IPS DF 6.9 (cell line): ENCODE results near the gene HLA-DOB.

Source experiments
- DNase-seq: peaks from one replicate; pipeline ENCODE4 v3.0.0-alpha.2; 2013; ENCODE audit warnings: low read depth, low spot score
- H3K27ac ChIP-seq: one replicate; pipeline ENCODE4 v1.5.1; 2013; ENCODE audit warnings: low read length, control low read depth
- H3K27me3 ChIP-seq: 2 replicates; pipeline ENCODE4 v1.6.1; 2013; ENCODE audit warnings: mild to moderate bottlenecking, low read length; ENCODE audit not compliant: control insufficient read depth, insufficient read depth
- H3K36me3 ChIP-seq: 2 replicates; pipeline ENCODE4 v1.6.1; 2013; ENCODE audit warnings: low read length; ENCODE audit not compliant: control insufficient read depth, insufficient read depth
- H3K4me1 ChIP-seq: 2 replicates; pipeline ENCODE4 v1.6.1; 2013; ENCODE audit warnings: low read length; ENCODE audit not compliant: control insufficient read depth, insufficient read depth
- H3K4me3 ChIP-seq: 2 replicates; pipeline ENCODE4 v1.5.1; 2013; ENCODE audit warnings: mild to moderate bottlenecking, low read length
- H3K9me3 ChIP-seq: 2 replicates; pipeline ENCODE4 v1.6.1; 2013; ENCODE audit warnings: low read length, inconsistent platforms; ENCODE audit not compliant: control insufficient read depth, insufficient read depth
- WGBS: extraction: QIAGEN DNeasy Blood & Tissue Kit; methylation state at CpG from one replicate; pipeline ENCODE4 v1.1.7; 2013; ENCODE audit warnings: mixed read lengths, missing lambda C conversion rate; ENCODE audit not compliant: insufficient read length, insufficient coverage; 5-methylcytosine and 5-hydroxymethylcytosine counted together

HLA-DOB gene

GRCh38 chr6:32833664-32834063 is 16.9 kb upstream of the HLA-DOB start:
- Histone ChIP-seq H3K36me3 (peaks cover 4% of the 10 kb centered on the region; the same call in 1 of the 2 replicates), H3K4me1 (no peaks in the 10 kb centered on the region), H3K9me3 (no peaks in the 10 kb centered on the region), H3K4me3 (no peak overlapping the region), H3K27me3 (no peaks in the 10 kb centered on the region), H3K27ac (no peak overlapping the region)
- DNase-seq: no peak
- WGBS: no CpG with 5 or more reads among the region's 5 CpGs

DNA sequence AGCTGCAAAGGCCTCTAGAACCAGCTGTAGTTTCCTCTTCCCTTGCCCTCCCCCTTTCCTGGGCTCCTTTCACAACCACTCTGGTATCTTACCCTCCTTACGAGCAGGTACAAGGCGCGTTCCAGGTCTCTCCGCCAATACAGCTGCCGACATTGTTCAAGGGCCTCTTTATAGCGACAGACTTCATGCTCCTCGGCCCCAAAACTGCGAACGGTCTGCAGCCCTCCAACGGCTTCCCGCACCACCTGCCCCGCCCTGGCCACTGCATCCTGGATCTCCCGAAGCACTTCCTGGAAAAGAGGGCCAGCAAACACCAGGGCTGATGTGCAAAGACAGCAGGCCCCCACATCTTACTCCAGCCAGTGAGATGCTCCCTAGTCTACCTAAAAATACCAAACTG is 15.7 kb upstream of the HLA-DOB start:
- no peak for DNase-seq
- no peak overlapping the region for H3K4me3 ChIP-seq
- WGBS: no CpG with 5 or more reads among the region's 13 CpGs
- no peak overlapping the region for H3K27ac ChIP-seq
- no peaks in the 10 kb centered on the region for H3K27me3 ChIP-seq
- no peaks in the 10 kb centered on the region for H3K9me3 ChIP-seq
- peaks cover 4% of the 10 kb centered on the region; the same call in 1 of the 2 replicates for H3K36me3 ChIP-seq
- H3K4me1 ChIP-seq: no peaks in the 10 kb centered on the region

DNA sequence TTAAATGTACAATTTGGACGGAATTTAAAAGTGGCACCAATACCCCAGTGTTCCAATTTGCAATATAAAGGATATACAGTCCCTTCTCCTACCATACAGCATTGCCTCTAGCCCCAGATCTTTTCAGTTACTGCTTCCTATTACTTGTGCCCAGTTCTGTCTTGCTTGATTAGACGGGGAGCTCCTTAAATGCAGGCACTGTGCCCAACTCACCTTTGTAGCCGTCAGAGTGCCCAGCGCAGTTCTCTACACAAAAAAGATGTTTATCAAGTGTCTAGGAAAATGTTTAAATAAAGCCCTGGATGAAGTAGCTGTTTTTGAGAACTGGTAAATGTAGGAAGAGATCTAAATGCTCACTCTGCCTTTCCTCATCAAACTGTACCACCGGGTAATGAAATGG is 14.1 kb upstream of the HLA-DOB start:
- no peak for DNase-seq
- no peaks in the 10 kb centered on the region for H3K9me3 ChIP-seq
- no peaks in the 10 kb centered on the region for H3K27me3 ChIP-seq
- H3K4me3 ChIP-seq: no peak overlapping the region
- H3K27ac ChIP-seq: no peak overlapping the region
- no peaks in the 10 kb centered on the region for H3K4me1 ChIP-seq
- peaks cover 4% of the 10 kb centered on the region; the same call in 1 of the 2 replicates for H3K36me3 ChIP-seq
- no CpG with 5 or more reads among the region's 5 CpGs for WGBS

DNA sequence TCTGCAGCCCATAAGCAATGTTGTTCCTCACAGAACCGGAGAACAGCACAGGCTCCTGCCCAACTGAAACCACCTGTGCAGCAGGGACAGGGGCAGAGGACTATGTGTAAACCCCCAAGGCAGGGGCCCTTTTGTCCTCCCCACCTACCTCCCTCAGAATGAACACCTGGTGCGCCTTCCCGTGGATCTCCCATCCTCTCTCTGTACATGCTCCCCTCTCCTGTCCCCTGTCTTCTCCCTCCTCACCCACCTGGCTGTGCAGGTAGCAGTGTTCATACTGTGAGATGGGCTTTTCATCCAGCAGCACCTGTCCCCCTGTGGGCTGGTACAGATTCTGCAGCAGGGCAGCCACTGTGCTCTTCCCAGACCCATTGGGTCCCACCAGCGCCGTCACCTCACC is 13.2 kb upstream of the HLA-DOB start:
- Histone ChIP-seq H3K9me3 (no peaks in the 10 kb centered on the region), H3K27me3 (no peaks in the 10 kb centered on the region), H3K36me3 (peaks cover 4% of the 10 kb centered on the region; the same call in 1 of the 2 replicates), H3K27ac (no peak overlapping the region), H3K4me3 (no peak overlapping the region), H3K4me1 (no peaks in the 10 kb centered on the region)
- WGBS: no CpG with 5 or more reads among the region's 5 CpGs
- DNase-seq: no peak

DNA sequence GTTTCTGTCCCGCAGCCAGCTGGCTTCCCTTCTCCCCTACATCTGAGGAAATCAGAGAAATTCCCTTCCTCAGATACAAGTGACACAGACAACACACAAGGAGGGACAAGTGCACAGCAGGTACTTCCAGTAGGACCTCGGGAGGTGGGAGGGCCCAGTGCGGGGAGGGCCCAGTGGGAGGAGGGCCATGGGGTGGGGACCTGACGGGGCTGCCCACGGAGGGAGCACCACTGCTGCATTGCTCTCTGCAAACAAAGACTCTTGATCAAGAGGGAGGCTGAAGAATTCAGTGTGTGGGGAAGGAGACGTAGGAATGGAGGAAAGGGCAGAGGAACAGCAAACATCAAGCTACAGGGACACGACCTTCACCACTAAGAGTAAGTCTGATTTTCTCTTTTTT is 12.7 kb upstream of the HLA-DOB start:
- no peaks in the 10 kb centered on the region for H3K27me3 ChIP-seq
- H3K36me3 ChIP-seq: peaks cover 4% of the 10 kb centered on the region; the same call in 1 of the 2 replicates
- DNase-seq: no peak
- no CpG with 5 or more reads among the region's 7 CpGs for WGBS
- H3K27ac ChIP-seq: no peak overlapping the region
- H3K4me3 ChIP-seq: no peak overlapping the region
- H3K9me3 ChIP-seq: no peaks in the 10 kb centered on the region
- H3K4me1 ChIP-seq: no peaks in the 10 kb centered on the region

DNA sequence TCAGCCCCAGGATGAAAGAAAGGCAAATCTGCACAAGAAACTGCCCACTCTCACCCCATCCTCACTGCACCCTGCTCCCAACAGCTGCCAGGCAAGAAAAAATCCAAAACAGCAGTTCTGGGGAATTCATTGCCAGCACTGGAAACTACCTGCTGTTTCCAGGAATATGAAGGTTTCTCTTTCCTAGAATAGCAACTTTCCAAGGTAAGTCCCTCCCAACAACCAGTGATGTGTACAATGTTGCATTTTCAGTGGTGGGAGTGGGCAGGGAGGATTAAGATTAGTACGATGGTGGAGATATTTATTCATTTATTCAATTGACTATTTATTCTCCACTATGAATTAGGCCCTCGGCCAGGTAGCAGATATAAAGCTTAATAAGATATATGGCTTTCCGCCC is 10.2 kb upstream of the HLA-DOB start:
- DNase-seq: no peak
- peaks cover 4% of the 10 kb centered on the region; the same call in 1 of the 2 replicates for H3K36me3 ChIP-seq
- H3K4me1 ChIP-seq: no peaks in the 10 kb centered on the region
- H3K4me3 ChIP-seq: no peak overlapping the region
- H3K27me3 ChIP-seq: no peaks in the 10 kb centered on the region
- no CpG with 5 or more reads among the region's 3 CpGs for WGBS
- no peaks in the 10 kb centered on the region for H3K9me3 ChIP-seq
- H3K27ac ChIP-seq: no peak overlapping the region

- no CpG with 5 or more reads among the region's 2 CpGs for WGBS
These were observed 9.2 kb upstream of the HLA-DOB start for GRCh38 chr6:32825966-32826365.

GRCh38 chr6:32819729-32820128 is 2.9 kb upstream of the HLA-DOB start:
- WGBS: no CpG with 5 or more reads among the region's 3 CpGs
- no peaks in the 10 kb centered on the region for H3K36me3 ChIP-seq
- no peak for DNase-seq
- no peak overlapping the region for H3K4me3 ChIP-seq
- H3K9me3 ChIP-seq: no peaks in the 10 kb centered on the region
- no peaks in the 10 kb centered on the region for H3K4me1 ChIP-seq
- no peaks in the 10 kb centered on the region for H3K27me3 ChIP-seq
- no peak overlapping the region for H3K27ac ChIP-seq

More at GRCh38 chr6:32825966-32826365, 9.2 kb upstream of the HLA-DOB start:
- peaks cover 4% of the 10 kb centered on the region; the same call in 1 of the 2 replicates for H3K36me3 ChIP-seq
- H3K4me1 ChIP-seq: no peaks in the 10 kb centered on the region
- H3K9me3 ChIP-seq: no peaks in the 10 kb centered on the region
- H3K4me3 ChIP-seq: no peak overlapping the region
- H3K27ac ChIP-seq: no peak overlapping the region
- DNase-seq: no peak
- no peaks in the 10 kb centered on the region for H3K27me3 ChIP-seq

- Histone ChIP-seq H3K9me3 (no peaks in the 10 kb centered on the region), H3K27ac (no peak overlapping the region), H3K4me3 (no peak overlapping the region), H3K36me3 (no peaks in the 10 kb centered on the region), H3K4me1 (no peaks in the 10 kb centered on the region), H3K27me3 (no peaks in the 10 kb centered on the region)
- no CpG with 5 or more reads among the region's 2 CpGs for WGBS
- no peak for DNase-seq
These were observed 2.1 kb upstream of the HLA-DOB start for GRCh38 chr6:32818867-32819266.

GRCh38 chr6:32815996-32816395 is 806 bp downstream of the HLA-DOB start:
- Histone ChIP-seq H3K27ac (no peak overlapping the region), H3K9me3 (no peaks in the 10 kb centered on the region), H3K4me3 (no peak overlapping the region), H3K4me1 (no peaks in the 10 kb centered on the region), H3K27me3 (no peaks in the 10 kb centered on the region), H3K36me3 (no peaks in the 10 kb centered on the region)
- DNase-seq: no peak
- WGBS: no CpG with 5 or more reads among the region's 2 CpGs

DNA sequence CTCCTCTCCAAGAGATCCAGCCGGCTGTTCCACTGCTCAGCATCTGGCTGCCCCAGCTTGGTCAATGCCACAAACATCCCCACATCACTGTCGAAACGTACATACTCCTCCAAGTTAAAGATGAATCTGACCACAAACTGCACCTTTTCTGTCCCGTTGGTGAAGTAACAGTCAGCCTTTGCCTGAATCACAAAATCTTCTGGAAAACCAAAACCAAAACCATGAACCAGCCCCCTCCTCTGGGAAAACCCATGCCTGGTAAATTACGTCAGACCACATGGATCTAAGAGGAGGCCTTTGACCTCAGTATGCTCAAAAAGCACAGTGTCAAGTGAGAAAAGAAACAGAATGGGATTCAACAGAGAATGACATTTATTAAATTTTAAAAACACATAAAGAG is 1.7 kb downstream of the HLA-DOB start:
- no CpG with 5 or more reads among the region's 5 CpGs for WGBS
- no peaks in the 10 kb centered on the region for H3K4me1 ChIP-seq
- no peaks in the 10 kb centered on the region for H3K9me3 ChIP-seq
- H3K27ac ChIP-seq: no peak overlapping the region
- no peak overlapping the region for H3K4me3 ChIP-seq
- H3K27me3 ChIP-seq: no peaks in the 10 kb centered on the region
- DNase-seq: no peak
- H3K36me3 ChIP-seq: no peaks in the 10 kb centered on the region
